Stimulated activated CD4-positive, alpha-beta T cell treated with anti-CD3 and anti-CD28 coated beads, Interleukin-12 subunit alpha, Interleukin-12 subunit beta, amount 100 ng/mL, for 4 hours (primary cell): ENCODE results near the gene RPRML.

Source experiments
- DNase-seq: peaks from one replicate; pipeline ENCODE4 v3.0.0-alpha.2; 2020

Gene RPRML

DNA sequence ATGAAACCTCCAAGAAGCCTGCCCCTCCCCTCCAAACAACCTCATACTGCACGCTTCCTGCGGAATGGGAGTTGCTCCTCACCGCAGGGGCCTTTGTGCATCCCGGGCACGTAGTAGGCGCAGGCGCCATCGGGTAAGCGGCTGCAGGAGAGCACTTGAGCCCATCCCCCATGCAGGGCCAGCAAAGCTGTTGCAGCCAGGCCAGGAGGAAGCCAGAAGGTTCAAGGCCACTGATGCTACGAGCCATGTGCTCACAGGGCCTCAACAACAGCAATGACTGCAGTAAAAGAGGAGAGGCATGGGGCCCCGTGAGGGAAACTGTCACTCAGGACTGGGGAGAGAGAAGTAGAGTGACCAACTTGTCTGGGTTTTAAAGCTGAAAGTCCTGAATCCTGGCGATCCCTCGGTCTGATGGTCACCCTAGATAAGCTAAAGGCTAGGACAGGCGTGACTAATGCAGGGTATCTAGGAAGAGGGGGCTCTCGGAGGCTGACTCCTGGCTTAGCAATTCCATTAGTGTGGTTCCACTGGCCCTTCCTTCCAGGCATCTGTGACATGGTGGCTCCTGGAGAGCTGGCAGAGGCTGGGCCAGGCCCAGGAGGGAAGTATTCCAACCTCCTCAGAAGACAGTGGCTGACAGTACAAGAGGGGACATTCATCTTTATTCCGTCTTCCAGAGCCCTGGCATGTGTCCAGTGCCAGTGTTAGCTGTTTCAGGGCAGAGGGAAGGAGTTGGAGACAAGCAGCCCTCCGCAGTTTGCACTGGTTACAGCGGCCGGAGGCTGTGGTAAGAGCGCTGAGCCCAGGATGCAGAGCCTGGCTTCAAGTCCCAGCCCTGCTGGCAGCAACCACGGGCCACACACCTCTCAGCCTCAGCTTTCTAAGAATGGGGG, 35.3 kb downstream of the RPRML start:
- DNase-seq = no peak

DNA sequence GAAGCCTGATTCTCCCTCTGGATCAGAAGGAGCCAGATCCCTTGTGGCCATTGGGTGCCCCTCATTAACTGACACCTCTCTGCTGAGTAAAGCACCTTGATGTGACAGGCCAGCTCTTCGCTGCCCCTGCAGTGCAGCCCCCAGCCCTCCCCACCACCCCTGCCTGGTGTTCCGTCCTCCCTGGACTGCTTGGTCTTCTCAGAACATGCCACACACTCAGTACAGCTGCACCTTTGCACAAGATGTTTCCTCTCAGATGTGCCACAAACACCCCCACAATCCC, 35.9 kb downstream of the RPRML start:
- no peak for DNase-seq

DNA sequence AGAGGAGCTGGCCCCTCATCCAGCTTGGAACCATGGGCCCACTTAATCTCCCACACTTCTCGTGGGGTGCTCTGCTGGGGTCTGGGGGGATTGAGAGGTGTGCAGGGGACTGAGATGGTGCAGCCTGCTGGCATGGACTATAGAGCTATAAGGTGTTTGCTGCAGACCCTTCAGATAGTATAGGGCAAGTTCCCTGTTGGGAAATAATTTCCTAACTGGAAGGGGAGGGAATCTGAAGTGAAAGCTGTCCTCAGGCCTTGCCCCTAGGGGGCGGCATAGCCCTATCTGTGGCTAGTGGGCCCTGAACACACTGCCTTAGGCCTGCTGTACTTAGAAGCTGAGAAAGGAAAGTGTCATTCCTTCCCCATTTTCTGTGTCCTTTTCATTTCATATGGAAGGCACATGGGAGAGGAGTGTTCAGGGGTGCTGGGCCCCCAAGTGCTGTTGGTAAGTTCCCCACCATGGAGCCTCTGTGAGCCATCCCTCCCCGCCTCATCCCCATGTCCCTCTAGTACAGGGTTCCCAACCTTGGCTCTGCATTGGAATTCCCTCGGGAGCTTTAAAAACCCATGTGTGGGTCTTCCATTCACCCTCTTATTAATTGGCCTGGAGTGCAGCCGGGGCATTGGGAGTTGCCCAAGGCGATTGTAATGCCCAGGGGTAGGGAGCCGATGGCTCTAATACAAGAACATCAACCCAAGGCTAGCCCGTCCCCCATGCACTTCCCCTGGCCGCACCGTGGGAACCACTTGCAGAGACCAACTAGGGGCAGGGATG, 36.4 kb downstream of the RPRML start:
- DNase-seq = peak; percentile 43

DNA sequence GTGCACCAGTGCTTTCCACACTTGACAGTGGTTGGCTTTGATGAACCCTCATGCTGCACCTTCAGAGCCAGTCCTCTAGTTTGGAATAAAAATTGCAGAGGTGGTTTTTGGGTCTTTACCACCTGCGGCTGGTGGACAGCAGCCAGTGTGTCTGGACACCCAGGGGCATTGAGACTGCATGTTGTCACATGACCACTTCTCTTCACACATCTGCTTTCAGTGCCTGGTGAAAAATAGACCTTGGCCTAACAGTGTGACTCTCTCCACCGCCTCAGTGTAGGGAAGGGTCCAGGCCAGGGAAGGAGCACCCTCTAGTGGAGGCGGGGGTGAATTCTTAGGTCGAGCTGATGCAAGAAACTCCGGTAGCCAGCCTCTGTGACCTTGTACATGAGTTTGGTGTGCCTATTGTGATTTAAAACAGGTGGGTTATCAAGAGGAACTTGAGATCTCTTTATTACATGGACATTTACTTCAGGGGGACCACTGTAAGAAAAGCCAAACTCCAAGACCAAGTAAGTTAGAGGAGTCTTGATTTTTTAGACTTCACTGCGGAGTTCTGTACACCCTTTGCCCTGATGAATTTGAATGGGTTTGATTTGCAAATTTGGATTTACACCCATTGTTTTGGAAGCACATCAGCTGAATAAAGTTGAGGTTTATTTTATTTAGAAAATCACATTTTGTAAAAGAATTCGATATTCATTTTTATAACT, 38.2 kb downstream of the RPRML start:
- peak; percentile 61 for DNase-seq

DNA sequence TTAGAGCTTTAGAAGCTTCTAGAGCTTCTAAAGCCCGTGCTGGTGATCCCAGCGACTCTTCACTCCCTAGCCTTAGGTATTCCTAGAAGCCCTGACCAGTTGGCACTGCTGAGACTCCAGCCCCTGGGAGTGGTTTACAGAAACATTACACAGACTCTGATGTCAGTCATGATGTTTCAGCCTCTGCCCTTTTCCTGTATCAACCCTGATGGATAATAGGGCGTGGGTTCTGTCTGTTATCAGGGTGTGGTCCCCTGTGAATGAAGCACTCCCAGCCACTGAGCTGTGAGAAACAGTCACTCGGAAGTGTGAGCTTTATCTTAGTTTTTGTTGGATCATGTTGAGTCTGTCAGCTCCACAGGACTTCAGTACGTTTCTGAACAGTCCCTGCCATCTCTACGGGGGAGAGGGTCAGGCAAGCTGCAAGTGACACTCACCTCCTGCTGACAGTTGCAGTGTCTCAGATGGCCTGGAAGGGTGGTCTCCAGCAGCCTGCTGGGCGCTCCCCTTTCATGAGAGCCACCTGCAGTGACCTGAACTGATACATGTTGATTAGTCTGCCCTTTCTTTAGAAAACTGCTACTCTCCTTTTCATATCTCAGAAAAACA, 43.3 kb downstream of the RPRML start:
- DNase-seq = no peak

DNA sequence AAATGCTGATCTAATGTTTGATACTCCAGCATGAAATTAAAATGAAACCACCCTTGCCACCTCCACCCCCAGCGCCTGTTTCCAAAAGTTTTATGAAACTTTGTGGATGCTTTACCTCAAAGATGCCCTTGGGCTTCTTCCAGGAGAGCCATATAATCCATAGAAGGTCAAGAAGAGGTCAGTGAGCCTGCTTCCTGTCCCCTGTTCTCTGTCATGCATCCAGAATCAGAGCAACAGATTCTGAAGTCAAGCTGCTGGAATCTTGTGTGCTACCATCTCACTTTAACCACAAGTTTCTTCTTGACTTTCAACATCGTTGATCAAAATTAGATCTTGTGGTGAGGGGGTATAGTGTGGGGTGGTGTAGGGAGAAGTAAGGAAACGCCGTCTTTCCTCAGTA, 47.5 kb downstream of the RPRML start:
- no peak for DNase-seq

DNA sequence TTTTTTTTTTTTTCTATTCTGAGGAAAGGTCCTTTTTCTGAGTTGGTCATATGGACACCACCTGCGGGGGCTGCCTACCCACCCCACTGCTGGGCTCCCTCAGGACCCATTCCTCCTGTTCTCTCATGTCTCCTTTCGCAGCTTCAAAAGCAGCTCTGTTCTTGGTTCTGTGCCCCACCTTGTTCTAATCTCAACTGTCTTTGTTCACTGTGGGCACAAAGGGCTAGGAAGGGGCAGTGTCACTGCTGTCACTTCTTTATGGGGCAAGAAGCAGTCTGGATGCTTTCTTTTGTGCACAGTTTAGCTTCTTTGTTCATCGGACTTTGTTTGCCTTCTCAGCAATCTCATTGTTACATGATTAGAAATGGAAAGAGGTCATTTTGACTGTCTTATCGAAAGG, 49.0 kb downstream of the RPRML start:
- DNase-seq = no peak

DNA sequence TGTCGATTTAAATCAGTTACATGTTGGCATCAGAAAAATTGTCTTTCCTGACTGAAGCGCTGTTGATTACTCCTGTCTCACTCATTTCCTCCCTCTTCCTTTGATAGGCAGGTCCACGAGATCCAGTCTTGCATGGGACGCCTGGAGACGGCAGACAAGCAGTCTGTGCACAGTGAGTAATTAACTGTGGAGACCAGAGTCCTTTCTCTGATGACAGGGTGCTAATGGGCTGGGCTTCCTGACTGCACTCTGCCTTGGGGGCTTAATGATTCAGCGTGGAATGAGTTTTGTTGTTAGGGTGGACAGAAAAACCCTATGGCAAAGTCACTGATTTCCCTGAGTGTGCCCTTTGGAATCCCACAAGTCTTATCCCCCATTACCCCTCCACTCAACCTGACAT, 49.6 kb downstream of the RPRML start:
- no peak for DNase-seq

DNA sequence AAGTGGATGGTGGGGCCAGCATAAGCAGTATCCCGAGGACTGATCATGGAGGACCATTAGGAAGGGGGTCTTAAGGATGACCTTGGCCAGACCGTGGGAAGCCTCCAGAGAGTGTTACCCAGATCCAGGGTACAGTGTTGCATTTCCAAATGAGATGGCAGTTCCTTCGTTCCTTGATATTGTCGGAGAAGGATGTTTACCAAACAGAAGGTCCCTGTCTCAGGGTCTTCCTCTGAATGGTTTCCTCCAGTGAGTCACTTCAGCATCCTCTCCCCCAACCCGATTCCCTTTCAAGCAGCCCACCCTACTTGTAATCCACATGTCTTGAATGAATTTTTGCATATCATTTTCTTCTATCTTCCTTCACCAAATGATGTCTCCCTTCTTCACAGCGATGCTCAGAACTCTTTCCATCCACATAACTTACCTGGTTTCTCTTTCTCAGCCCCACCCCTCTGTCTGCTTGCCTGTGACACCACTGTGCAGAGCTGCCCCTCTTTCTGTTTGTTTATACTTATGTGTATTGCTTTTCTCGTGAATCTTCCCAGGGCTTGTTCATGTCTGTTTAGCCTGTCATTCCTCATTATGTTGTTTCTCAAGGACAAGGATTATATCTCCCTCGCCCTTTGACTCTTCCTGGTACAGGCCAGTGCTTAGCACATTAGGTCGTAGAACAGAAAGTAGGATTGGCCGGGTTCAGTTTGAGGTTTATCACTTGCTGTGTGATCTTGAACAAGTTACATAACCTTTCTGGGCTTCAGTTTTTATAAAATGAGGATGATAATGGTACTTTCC, 50.4 kb downstream of the RPRML start:
- no peak for DNase-seq
